Ishikawa (cell line): Measurements from ENCODE around the gene TES.

Source experiments
- CEBPB ChIP-seq: IDR thresholded peaks from 2 replicates; pipeline ENCODE4 v1.6.1; 2012
- CREB1 ChIP-seq: IDR thresholded peaks from 2 replicates; pipeline ENCODE4 v1.6.1; 2012; ENCODE audit warnings: low read depth
- EGR1 ChIP-seq: IDR thresholded peaks from 2 replicates; pipeline ENCODE4 v1.6.1; 2012
- EP300 ChIP-seq: IDR thresholded peaks from 2 replicates; pipeline ENCODE4 v1.6.1; 2012; ENCODE audit warnings: borderline replicate concordance
- FOXM1 ChIP-seq: IDR thresholded peaks from 2 replicates; pipeline ENCODE4 v1.6.1; 2012; ENCODE audit warnings: low read depth, borderline replicate concordance
- MAX ChIP-seq: IDR thresholded peaks from 2 replicates; pipeline ENCODE4 v1.6.1; 2012
- NFIC ChIP-seq: IDR thresholded peaks from 2 replicates; pipeline ENCODE4 v1.6.1; 2012
- RAD21 ChIP-seq: IDR thresholded peaks from 2 replicates; pipeline ENCODE4 v1.6.1; 2012; ENCODE audit warnings: low read depth
- REST ChIP-seq: IDR thresholded peaks from 2 replicates; pipeline ENCODE4 v1.6.1; 2012; ENCODE audit warnings: low read depth, mild to moderate bottlenecking
- TAF1 ChIP-seq: IDR thresholded peaks from 2 replicates; pipeline ENCODE4 v1.6.1; 2012; ENCODE audit warnings: low read depth, mild to moderate bottlenecking
- TCF12 ChIP-seq: IDR thresholded peaks from 2 replicates; pipeline ENCODE4 v1.6.1; 2012; ENCODE audit warnings: low read depth
- TEAD4 ChIP-seq: IDR thresholded peaks from 2 replicates; pipeline ENCODE4 v1.6.1; 2012
- USF1 ChIP-seq: IDR thresholded peaks from 2 replicates; pipeline ENCODE4 v1.6.1; 2012
- YY1 ChIP-seq: IDR thresholded peaks from 2 replicates; pipeline ENCODE4 v1.6.1; 2012; ENCODE audit warnings: low read depth
- ZBTB7A ChIP-seq: IDR thresholded peaks from 2 replicates; pipeline ENCODE4 v1.6.1; 2012; ENCODE audit warnings: low read depth

The TES gene

GRCh38 chr7:116223588-116223987 lies 13.2 kb downstream of the TES start:
- no peak for TF ChIP-seq TEAD4
- no peak for TF ChIP-seq TCF12
- no peak for TF ChIP-seq YY1
- no peak for TF ChIP-seq TAF1
- TF ChIP-seq FOXM1, result no peak

GRCh38 chr7:116224492-116225098 lies 14.3 kb downstream of the TES start:
- TF ChIP-seq CREB1 (no peak), MAX (no peak), ZBTB7A (no peak), TEAD4 (no peak), FOXM1 (no peak), YY1 (no peak), CEBPB (no peak), EGR1 (no peak), NFIC (no peak), TCF12 (no peak), REST (no peak), USF1 (no peak), EP300 (no peak), TAF1 (no peak)

GRCh38 chr7:116225860-116226259 lies 15.5 kb downstream of the TES start:
- TF ChIP-seq ZBTB7A, result no peak
- no peak for TF ChIP-seq TCF12
- TF ChIP-seq EP300, result no peak
- TF ChIP-seq TAF1, result no peak
- no peak for TF ChIP-seq CREB1
- TF ChIP-seq MAX, result no peak
- no peak for TF ChIP-seq YY1
- no peak for TF ChIP-seq FOXM1
- TF ChIP-seq RAD21, result no peak
- no peak for TF ChIP-seq USF1
- TF ChIP-seq NFIC, result no peak
- no peak for TF ChIP-seq REST
- no peak for TF ChIP-seq EGR1
- no peak for TF ChIP-seq TEAD4
- TF ChIP-seq CEBPB, result no peak

GRCh38 chr7:116226664-116227063 lies 16.3 kb downstream of the TES start:
- TF ChIP-seq CREB1, result no peak
- TF ChIP-seq ZBTB7A, result no peak
- no peak for TF ChIP-seq REST

GRCh38 chr7:116227678-116228239 lies 17.4 kb downstream of the TES start:
- TF ChIP-seq CREB1 (no peak), TEAD4 (no peak), RAD21 (no peak), FOXM1 (no peak), NFIC (no peak), YY1 (no peak), USF1 (no peak), EP300 (no peak), MAX (no peak), REST (no peak)
